ENCODE data around the gene CLTCL1.
"Not testable (repeated sequence)": the region's sequence is repeated elsewhere in the genome, so short reads cannot be mapped to it uniquely, and the experiment has no call there.

CLTCL1 gene

GRCh38 chr22:19291580-19292457 is at the start of gene CLTCL1:
Gene CLTCL1, minus strand, starts transcription at chr22:19291719. Its CDS starts 78 bp downstream, at chr22:19291641.
- peaks cover 43% of the 10 kb centered on the region for H3K27me3 Mint-ChIP-seq (ENCODE audit: low read depth)
- H3K36me3 Mint-ChIP-seq (ENCODE audit: low read depth) = no peaks in the 10 kb centered on the region
- DNase-seq (ENCODE audit: low spot score) = peak; percentile 69
- no peaks in the 10 kb centered on the region for H3K9me3 Mint-ChIP-seq
- peaks cover 20% of the 10 kb centered on the region for H3K4me1 Mint-ChIP-seq (ENCODE audit: low read depth)
- peak within 1 kb of the TSS; percentile 91 for H3K4me3 Mint-ChIP-seq
- peak within 1 kb of the TSS; percentile 76 for H3K27ac Mint-ChIP-seq

- peaks cover 71% of the 10 kb centered on the region for H3K9me3 Mint-ChIP-seq
- no peak overlapping the region for H3K4me3 Mint-ChIP-seq
- no peaks in the 10 kb centered on the region for H3K4me1 Mint-ChIP-seq (ENCODE audit: low read depth)
- H3K36me3 Mint-ChIP-seq (ENCODE audit: low read depth) = peaks cover 92% of the 10 kb centered on the region
- H3K27me3 Mint-ChIP-seq (ENCODE audit: low read depth) = no peaks in the 10 kb centered on the region
- DNase-seq (ENCODE audit: low spot score) = no peak
- no peak overlapping the region for H3K27ac Mint-ChIP-seq
These were observed 45.6 kb upstream of the CLTCL1 start for GRCh38 chr22:19337137-19337536.

GRCh38 chr22:19336133-19337075 is 44.9 kb upstream of the CLTCL1 start:
- no peaks in the 10 kb centered on the region for H3K27me3 Mint-ChIP-seq (ENCODE audit: low read depth)
- DNase-seq (ENCODE audit: low spot score) = no peak
- H3K36me3 Mint-ChIP-seq (ENCODE audit: low read depth) = peaks cover 92% of the 10 kb centered on the region
- no peak overlapping the region for H3K27ac Mint-ChIP-seq
- no peaks in the 10 kb centered on the region for H3K4me1 Mint-ChIP-seq (ENCODE audit: low read depth)
- no peak overlapping the region for H3K4me3 Mint-ChIP-seq
- peaks cover 66% of the 10 kb centered on the region for H3K9me3 Mint-ChIP-seq

DNA sequence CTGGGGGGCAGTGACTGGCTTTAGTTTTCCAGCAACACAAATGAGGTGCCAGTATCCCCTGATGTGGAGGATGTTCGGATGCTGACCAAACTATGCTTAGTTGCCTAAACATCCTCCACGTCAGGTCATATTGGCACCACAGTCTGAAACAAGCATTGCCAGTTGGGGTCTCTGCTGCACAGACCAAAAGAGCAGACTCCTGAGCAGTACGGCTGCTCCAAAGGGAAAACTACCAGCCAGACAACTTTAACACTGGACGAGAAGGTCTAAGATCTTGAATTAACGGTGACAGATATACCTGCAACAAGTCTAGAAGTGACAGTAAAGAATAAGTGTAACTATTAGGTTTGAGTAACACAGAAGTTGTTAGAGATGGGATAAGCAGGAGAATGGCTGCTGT is 40.5 kb upstream of the CLTCL1 start:
- Mint-ChIP-seq H3K4me1 (ENCODE audit: low read depth) (no peaks in the 10 kb centered on the region), H3K9me3 (peaks cover 34% of the 10 kb centered on the region), H3K4me3 (no peak overlapping the region), H3K27ac (no peak overlapping the region), H3K36me3 (ENCODE audit: low read depth) (peaks cover 80% of the 10 kb centered on the region), H3K27me3 (ENCODE audit: low read depth) (no peaks in the 10 kb centered on the region)
- no peak for DNase-seq (ENCODE audit: low spot score)

DNA sequence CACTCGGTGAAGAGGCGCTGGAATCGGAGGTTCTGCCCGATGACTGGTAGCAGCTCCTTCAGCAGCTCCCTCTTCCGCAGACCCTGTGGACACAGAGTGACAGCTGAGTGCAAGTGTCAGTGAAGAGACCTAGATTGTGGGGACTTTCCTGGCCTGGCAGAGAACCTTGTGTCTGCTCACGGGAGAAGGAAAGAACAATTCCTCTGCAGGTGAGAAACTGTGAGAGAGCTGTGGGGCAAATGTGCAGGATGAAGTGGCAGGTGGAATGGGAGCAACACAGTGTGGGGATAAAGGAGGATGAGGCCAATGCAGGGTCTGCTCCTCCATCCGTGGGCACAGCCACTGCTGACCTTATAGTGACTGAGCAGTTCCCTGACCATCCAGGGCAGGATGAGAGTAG is 40.0 kb upstream of the CLTCL1 start:
- H3K36me3 Mint-ChIP-seq (ENCODE audit: low read depth) = peaks cover 75% of the 10 kb centered on the region
- H3K4me1 Mint-ChIP-seq (ENCODE audit: low read depth) = no peaks in the 10 kb centered on the region
- peaks cover 29% of the 10 kb centered on the region for H3K9me3 Mint-ChIP-seq
- H3K4me3 Mint-ChIP-seq = no peak overlapping the region
- no peak for DNase-seq (ENCODE audit: low spot score)
- H3K27me3 Mint-ChIP-seq (ENCODE audit: low read depth) = no peaks in the 10 kb centered on the region
- H3K27ac Mint-ChIP-seq = no peak overlapping the region

DNA sequence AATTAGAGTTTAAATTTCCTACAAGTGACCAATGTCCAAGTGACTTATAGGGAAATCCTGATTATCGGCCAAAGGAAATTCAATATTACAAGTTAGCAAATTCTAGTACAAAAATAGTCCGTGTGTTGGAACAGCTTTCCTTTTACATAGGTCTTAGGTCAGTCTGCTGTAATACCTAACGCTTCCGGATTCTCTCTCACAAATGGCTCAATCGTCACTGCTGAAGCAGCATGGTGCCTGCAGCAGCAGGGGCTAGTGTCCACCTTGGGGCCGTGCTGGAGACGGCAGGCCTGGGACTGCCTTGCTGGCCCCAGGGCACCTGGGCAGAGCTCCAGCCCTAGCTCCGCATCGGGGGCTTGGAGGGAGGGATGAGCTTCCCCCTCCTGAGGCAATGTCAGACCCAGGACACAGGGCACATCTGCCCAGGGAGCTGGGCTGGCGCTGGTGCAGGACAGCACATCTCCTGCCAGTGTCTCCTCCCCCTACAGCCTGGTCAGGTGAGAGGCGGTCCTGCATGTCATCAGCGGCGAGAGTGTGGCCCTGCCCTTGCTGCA is 39.4 kb upstream of the CLTCL1 start:
- H3K27ac Mint-ChIP-seq = no peak overlapping the region

DNA sequence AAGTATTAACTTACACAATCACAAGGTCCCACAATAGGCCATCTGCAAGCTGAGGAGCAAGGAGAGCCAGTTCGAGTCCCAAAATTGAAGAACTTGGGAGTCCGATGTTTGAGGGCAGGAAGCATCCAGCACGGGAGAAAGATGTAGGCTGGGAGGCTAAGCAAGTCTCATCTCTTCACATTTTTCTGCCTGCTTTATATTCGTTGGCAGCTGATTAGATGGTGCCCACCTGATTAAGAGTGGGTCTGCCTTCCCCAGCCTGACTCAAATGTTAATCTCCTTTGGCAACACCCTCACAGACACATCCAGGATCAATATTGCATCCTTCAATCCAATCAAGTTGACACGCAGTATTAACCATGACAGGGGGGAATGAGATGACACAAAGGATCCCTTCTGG is 38.7 kb upstream of the CLTCL1 start:
- H3K4me3 Mint-ChIP-seq; H3K27ac Mint-ChIP-seq; H3K4me1 Mint-ChIP-seq (ENCODE audit: low read depth); DNase-seq (ENCODE audit: low spot score); H3K27me3 Mint-ChIP-seq (ENCODE audit: low read depth): not testable (repeated sequence)
- Mint-ChIP-seq H3K9me3 (peaks cover 18% of the 10 kb centered on the region), H3K36me3 (ENCODE audit: low read depth) (peaks cover 62% of the 10 kb centered on the region)

More for the DNA sequence above, 39.4 kb upstream of the CLTCL1 start:
- no peak overlapping the region for H3K4me3 Mint-ChIP-seq
- no peaks in the 10 kb centered on the region for H3K4me1 Mint-ChIP-seq (ENCODE audit: low read depth)
- DNase-seq (ENCODE audit: low spot score) = no peak
- H3K36me3 Mint-ChIP-seq (ENCODE audit: low read depth) = peaks cover 70% of the 10 kb centered on the region
- H3K27me3 Mint-ChIP-seq (ENCODE audit: low read depth) = no peaks in the 10 kb centered on the region
- peaks cover 24% of the 10 kb centered on the region for H3K9me3 Mint-ChIP-seq

- H3K9me3 Mint-ChIP-seq = peaks cover 13% of the 10 kb centered on the region
- H3K4me3 Mint-ChIP-seq = no peak overlapping the region
- no peak for DNase-seq (ENCODE audit: low spot score)
- peaks cover 57% of the 10 kb centered on the region for H3K36me3 Mint-ChIP-seq (ENCODE audit: low read depth)
- no peak overlapping the region for H3K27ac Mint-ChIP-seq
- no peaks in the 10 kb centered on the region for H3K4me1 Mint-ChIP-seq (ENCODE audit: low read depth)
- no peaks in the 10 kb centered on the region for H3K27me3 Mint-ChIP-seq (ENCODE audit: low read depth)
These were observed 37.9 kb upstream of the CLTCL1 start for GRCh38 chr22:19329454-19329853.

GRCh38 chr22:19325296-19325948 is 33.9 kb upstream of the CLTCL1 start:
- peaks cover 22% of the 10 kb centered on the region for H3K36me3 Mint-ChIP-seq (ENCODE audit: low read depth)
- no peaks in the 10 kb centered on the region for H3K27me3 Mint-ChIP-seq (ENCODE audit: low read depth)
- peaks cover 3% of the 10 kb centered on the region for H3K9me3 Mint-ChIP-seq
- DNase-seq (ENCODE audit: low spot score) = no peak
- H3K4me3 Mint-ChIP-seq = no peak overlapping the region
- no peaks in the 10 kb centered on the region for H3K4me1 Mint-ChIP-seq (ENCODE audit: low read depth)
- no peak overlapping the region for H3K27ac Mint-ChIP-seq

DNA sequence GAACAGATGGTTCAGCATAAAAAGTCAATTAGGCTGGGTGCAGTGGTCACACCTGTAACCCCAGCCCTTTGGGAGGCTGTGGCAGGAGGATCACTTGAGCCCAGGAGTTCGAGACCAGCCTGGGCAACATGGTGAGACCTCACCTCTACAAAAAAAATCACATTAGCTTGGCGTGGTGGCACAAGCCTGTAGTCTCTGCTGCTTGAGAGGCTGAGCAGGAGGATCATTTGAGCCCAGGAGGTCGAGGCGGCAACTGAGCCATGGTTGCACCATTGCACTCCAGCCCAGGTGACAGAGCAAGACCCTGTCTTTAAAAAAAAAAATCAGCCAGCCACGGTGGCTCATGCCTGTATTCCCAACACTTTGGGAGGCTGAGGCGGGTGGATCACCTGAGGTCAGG is 31.9 kb upstream of the CLTCL1 start:
- H3K4me3 Mint-ChIP-seq; H3K27me3 Mint-ChIP-seq (ENCODE audit: low read depth); H3K27ac Mint-ChIP-seq; DNase-seq (ENCODE audit: low spot score); H3K4me1 Mint-ChIP-seq (ENCODE audit: low read depth); H3K9me3 Mint-ChIP-seq; H3K36me3 Mint-ChIP-seq (ENCODE audit: low read depth): not testable (repeated sequence)

DNA sequence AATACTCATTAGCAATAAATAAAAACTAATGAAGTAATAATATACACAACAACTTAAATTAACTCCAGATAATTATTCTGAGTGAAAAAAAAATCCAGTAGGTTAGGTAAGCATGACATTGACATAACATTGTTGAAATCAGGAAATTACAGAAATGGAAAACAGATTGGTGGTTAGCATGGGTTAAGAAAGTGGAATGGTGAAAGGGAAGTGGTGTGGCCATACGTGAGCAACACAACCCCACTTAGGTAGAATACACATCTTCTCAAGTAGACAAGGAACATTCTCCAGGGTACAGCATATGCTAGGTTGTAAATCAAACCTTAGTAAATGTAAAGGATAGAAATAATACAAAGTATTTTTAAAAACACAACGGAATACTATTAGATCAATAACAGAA is 30.2 kb upstream of the CLTCL1 start:
- Mint-ChIP-seq H3K36me3 (ENCODE audit: low read depth) (peaks cover under 1% of the 10 kb centered on the region), H3K27ac (no peak overlapping the region), H3K9me3 (peaks cover 12% of the 10 kb centered on the region), H3K4me3 (no peak overlapping the region), H3K27me3 (ENCODE audit: low read depth) (no peaks in the 10 kb centered on the region), H3K4me1 (ENCODE audit: low read depth) (no peaks in the 10 kb centered on the region)
- no peak for DNase-seq (ENCODE audit: low spot score)

DNA sequence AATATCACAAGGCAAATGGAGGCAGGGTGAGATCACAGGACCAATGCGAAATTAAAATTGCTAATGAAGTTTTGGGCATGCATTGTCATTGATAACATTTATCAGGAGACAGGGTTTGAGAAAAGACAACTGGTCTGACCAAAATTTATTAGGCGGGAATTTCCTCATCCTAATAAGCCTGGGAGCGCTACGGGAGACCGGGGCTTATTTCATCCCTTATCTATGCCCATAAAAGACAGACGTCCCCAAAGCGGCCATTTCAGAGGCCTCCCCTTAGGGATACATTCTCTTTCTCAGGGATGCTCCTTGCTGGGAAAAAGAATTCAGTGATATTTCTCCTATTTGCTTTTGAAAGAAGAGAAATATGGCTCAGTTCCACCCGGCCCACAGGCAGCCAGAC is 28.6 kb upstream of the CLTCL1 start:
- not testable (repeated sequence) for H3K27ac Mint-ChIP-seq; H3K4me3 Mint-ChIP-seq; H3K4me1 Mint-ChIP-seq (ENCODE audit: low read depth); H3K36me3 Mint-ChIP-seq (ENCODE audit: low read depth); H3K27me3 Mint-ChIP-seq (ENCODE audit: low read depth); DNase-seq (ENCODE audit: low spot score)
- peaks cover 24% of the 10 kb centered on the region for H3K9me3 Mint-ChIP-seq

GRCh38 chr22:19319281-19319680 is 27.8 kb upstream of the CLTCL1 start:
- no peak for DNase-seq (ENCODE audit: low spot score)
- H3K27me3 Mint-ChIP-seq (ENCODE audit: low read depth) = no peaks in the 10 kb centered on the region
- H3K36me3 Mint-ChIP-seq (ENCODE audit: low read depth) = peaks cover 2% of the 10 kb centered on the region
- H3K4me1 Mint-ChIP-seq (ENCODE audit: low read depth) = no peaks in the 10 kb centered on the region
- peaks cover 26% of the 10 kb centered on the region for H3K9me3 Mint-ChIP-seq
- H3K27ac Mint-ChIP-seq = no peak overlapping the region
- H3K4me3 Mint-ChIP-seq = no peak overlapping the region
